ENCODE measurements around the gene ZNF385D.
"Not testable (repeated sequence)": the region's sequence is repeated elsewhere in the genome, so short reads cannot be mapped to it uniquely, and the experiment has no call there.

ZNF385D gene

GRCh38 chr3:21505711-21506460 lies 245.1 kb downstream of the ZNF385D start:
- no peak for DNase-seq

GRCh38 chr3:21502656-21503055 lies 248.4 kb downstream of the ZNF385D start:
- no peak for DNase-seq

GRCh38 chr3:21500834-21501233 lies 250.2 kb downstream of the ZNF385D start:
- DNase-seq, result no peak

- DNase-seq, result not testable (repeated sequence)
Measured at GRCh38 chr3:21490671-21491070, 260.3 kb downstream of the ZNF385D start.

GRCh38 chr3:21487520-21487919 lies 263.5 kb downstream of the ZNF385D start:
- no peak for DNase-seq

GRCh38 chr3:21486024-21486935 lies 264.7 kb downstream of the ZNF385D start:
- DNase-seq, result not testable (repeated sequence)

- DNase-seq, result no peak
Measured at GRCh38 chr3:21484828-21485144, 266.2 kb downstream of the ZNF385D start.

GRCh38 chr3:21484057-21484827 lies 266.8 kb downstream of the ZNF385D start:
- DNase-seq, result peak; percentile 41 to 72

GRCh38 chr3:21481991-21482390 lies 269.0 kb downstream of the ZNF385D start:
- DNase-seq, result no peak

GRCh38 chr3:21477541-21478288 lies 273.3 kb downstream of the ZNF385D start:
- DNase-seq, result no peak

- no peak for DNase-seq
Measured at GRCh38 chr3:21466476-21466875, 284.5 kb downstream of the ZNF385D start.

GRCh38 chr3:21464746-21465145 lies 286.3 kb downstream of the ZNF385D start:
- no peak for DNase-seq

GRCh38 chr3:21463319-21463718 lies 287.7 kb downstream of the ZNF385D start:
- no peak for DNase-seq

GRCh38 chr3:21462141-21462540 lies 288.9 kb downstream of the ZNF385D start:
- no peak for DNase-seq

GRCh38 chr3:21457084-21457483 lies 293.9 kb downstream of the ZNF385D start:
- DNase-seq, result no peak

GRCh38 chr3:21449738-21450137 lies 301.3 kb downstream of the ZNF385D start:
- no peak for DNase-seq

GRCh38 chr3:21447476-21448151 lies 303.4 kb downstream of the ZNF385D start:
- no peak for DNase-seq

- DNase-seq, result no peak
Measured at GRCh38 chr3:21446945-21447475, 304.0 kb downstream of the ZNF385D start.

GRCh38 chr3:21446027-21446426 lies 305.0 kb downstream of the ZNF385D start:
- DNase-seq, result no peak

- no peak for DNase-seq
Measured at GRCh38 chr3:21441821-21442220, 309.2 kb downstream of the ZNF385D start.

- no peak for DNase-seq
Measured at GRCh38 chr3:21436835-21437234, 314.2 kb downstream of the ZNF385D start.

- no peak for DNase-seq
Measured at GRCh38 chr3:21435871-21436270, 315.1 kb downstream of the ZNF385D start.

Data from NCI-H524 (cell line).